ENCODE measurements around the gene PDPN. TPM values are rescaled to one million over a fixed set of nuclear protein-coding genes. Genes with fewer than 3 reads are reported as not detected.
A peak's percentile ranks its signal among the peaks of the same experiment; 100 is the strongest.
"Not testable (repeated sequence)": the region's sequence is repeated elsewhere in the genome, so short reads cannot be mapped to it uniquely, and the experiment has no call there.

PDPN gene
- total and polyA plus RNA-seq, 2 experiments from 2014 or later, result 67.3 to 82.8 TPM

DNA sequence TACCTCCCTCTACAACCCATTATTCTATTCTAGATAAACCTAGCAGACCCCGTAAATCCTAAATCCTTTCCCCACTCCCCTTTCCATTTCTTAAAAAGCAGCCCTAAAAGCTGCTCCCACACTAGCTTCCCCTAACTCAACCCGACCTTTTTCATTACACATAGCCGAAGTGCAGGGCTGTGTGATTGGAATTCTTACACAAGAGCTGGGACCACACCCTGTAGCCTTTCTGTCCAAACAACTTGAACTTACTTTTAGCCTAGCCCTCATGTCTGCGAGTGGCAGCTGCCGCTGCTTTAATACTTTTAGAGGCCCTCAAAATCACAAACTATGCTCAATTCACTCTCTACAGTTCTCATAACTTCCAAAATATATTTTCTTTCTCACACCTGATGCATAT, 19.6 kb upstream of the PDPN start:
- H2AFZ ChIP-seq, result no peak overlapping the region
- Mint-ChIP-seq H3K9me3 (no peaks in the 10 kb centered on the region), H3K27ac (no peak overlapping the region), H3K27me3 (ENCODE audit: insufficient read depth, low read depth, poor library complexity) (peaks cover 6% of the 10 kb centered on the region), H3K36me3 (ENCODE audit: low read depth) (no peaks in the 10 kb centered on the region), H3K4me1 (no peaks in the 10 kb centered on the region), H3K4me3 (no peak overlapping the region)
- no peaks in the 10 kb centered on the region for H3F3A ChIP-seq (replicated peaks; ENCODE audit: low read depth)
- no peak overlapping the region for H3K4me3 ChIP-seq
- DNase-seq (ENCODE audit: low spot score) (no peak), ATAC-seq (no peak)
- TF ChIP-seq POLR2AphosphoS5 (IDR thresholded peaks at IDR 0.05; ENCODE audit: low read depth) (no peak), NANOG (IDR thresholded peaks at IDR 0.05; ENCODE audit: borderline replicate concordance) (no peak), EZH2 (IDR thresholded peaks at IDR 0.05; ENCODE audit: low read depth, unreplicated experiment) (no peak), REST (IDR thresholded peaks at IDR 0.05; ENCODE audit: unreplicated experiment) (no peak), ZNF331 (CRISPR knock-in tag; IDR thresholded peaks at IDR 0.05; ENCODE audit: low read depth) (no peak), ZNF462 (CRISPR knock-in tag; IDR thresholded peaks at IDR 0.05) (no peak)
- TF ChIP-seq, protein P1, sequence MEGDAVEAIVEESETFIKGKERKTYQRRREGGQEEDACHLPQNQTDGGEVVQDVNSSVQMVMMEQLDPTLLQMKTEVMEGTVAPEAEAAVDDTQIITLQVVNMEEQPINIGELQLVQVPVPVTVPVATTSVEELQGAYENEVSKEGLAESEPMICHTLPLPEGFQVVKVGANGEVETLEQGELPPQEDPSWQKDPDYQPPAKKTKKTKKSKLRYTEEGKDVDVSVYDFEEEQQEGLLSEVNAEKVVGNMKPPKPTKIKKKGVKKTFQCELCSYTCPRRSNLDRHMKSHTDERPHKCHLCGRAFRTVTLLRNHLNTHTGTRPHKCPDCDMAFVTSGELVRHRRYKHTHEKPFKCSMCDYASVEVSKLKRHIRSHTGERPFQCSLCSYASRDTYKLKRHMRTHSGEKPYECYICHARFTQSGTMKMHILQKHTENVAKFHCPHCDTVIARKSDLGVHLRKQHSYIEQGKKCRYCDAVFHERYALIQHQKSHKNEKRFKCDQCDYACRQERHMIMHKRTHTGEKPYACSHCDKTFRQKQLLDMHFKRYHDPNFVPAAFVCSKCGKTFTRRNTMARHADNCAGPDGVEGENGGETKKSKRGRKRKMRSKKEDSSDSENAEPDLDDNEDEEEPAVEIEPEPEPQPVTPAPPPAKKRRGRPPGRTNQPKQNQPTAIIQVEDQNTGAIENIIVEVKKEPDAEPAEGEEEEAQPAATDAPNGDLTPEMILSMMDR (conservative IDR thresholded peaks at IDR 0.05; ENCODE audit: low read depth in 2 of 2), result no peak
- H3K4me1 ChIP-seq (ENCODE audit: insufficient read depth), result no peaks in the 10 kb centered on the region
- no peaks in the 10 kb centered on the region for H3K9me2 ChIP-seq (ENCODE audit: insufficient read depth)
- no peaks in the 10 kb centered on the region for H3K79me2 ChIP-seq (replicated peaks; ENCODE audit: insufficient read depth)
- H3K27ac ChIP-seq (ENCODE audit: low read depth), result no peak overlapping the region
- no peak overlapping the region for H3K4me2 ChIP-seq
- H4K20me1 ChIP-seq (replicated peaks; ENCODE audit: insufficient read depth), result no peaks in the 10 kb centered on the region
- H3K27me3 ChIP-seq (ENCODE audit: insufficient read depth), result no peaks in the 10 kb centered on the region
- H3K36me3 ChIP-seq (ENCODE audit: insufficient read depth), result no peaks in the 10 kb centered on the region

DNA sequence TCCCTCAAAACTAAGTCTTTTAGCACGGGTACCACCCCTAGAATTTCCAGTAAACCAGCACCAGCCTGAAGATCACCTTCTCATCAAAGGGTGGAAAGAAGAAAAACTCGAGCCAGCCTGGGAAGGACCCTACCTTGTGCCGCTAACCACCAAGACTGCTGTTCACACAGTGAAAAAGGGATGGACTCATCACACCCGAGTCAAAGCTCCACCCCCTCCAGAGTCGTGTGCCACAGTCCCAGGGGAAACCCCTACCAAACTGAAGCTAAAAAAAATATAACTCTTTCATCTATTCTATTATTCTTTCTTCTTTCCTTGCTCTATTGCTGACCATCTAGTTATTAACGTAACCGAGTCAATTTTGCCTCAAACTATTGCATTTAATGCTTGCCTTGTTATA, 13.2 kb upstream of the PDPN start:
- not testable (repeated sequence) for H3K27me3 Mint-ChIP-seq (ENCODE audit: insufficient read depth, low read depth, poor library complexity); H3K27ac Mint-ChIP-seq; H3K36me3 ChIP-seq (ENCODE audit: insufficient read depth); H3K9me2 ChIP-seq (ENCODE audit: insufficient read depth); H3K4me1 Mint-ChIP-seq; H3K4me2 ChIP-seq; H3K4me3 Mint-ChIP-seq; H3F3A ChIP-seq (replicated peaks; ENCODE audit: low read depth); H2AFZ ChIP-seq; H3K36me3 Mint-ChIP-seq (ENCODE audit: low read depth); H3K27ac ChIP-seq (ENCODE audit: low read depth); H4K20me1 ChIP-seq (replicated peaks; ENCODE audit: insufficient read depth); H3K27me3 ChIP-seq (ENCODE audit: insufficient read depth); H3K4me3 ChIP-seq; H3K79me2 ChIP-seq (replicated peaks; ENCODE audit: insufficient read depth); H3K9me3 Mint-ChIP-seq; H3K4me1 ChIP-seq (ENCODE audit: insufficient read depth)
- ATAC-seq, result peak; percentile 36; the same call in 1 of the 3 replicates
- DNase-seq (ENCODE audit: low spot score), result peak; percentile 42

Measured in GM23338 (cell line).